ENCODE data around the gene CIRBP. TPM values are rescaled to one million over a fixed set of nuclear protein-coding genes. Genes with fewer than 3 reads are reported as not detected.
A peak's percentile ranks its signal among the peaks of the same experiment; 100 is the strongest.

Gene CIRBP
- total RNA-seq, 1 donor from 2014 or later: 421 TPM

DNA sequence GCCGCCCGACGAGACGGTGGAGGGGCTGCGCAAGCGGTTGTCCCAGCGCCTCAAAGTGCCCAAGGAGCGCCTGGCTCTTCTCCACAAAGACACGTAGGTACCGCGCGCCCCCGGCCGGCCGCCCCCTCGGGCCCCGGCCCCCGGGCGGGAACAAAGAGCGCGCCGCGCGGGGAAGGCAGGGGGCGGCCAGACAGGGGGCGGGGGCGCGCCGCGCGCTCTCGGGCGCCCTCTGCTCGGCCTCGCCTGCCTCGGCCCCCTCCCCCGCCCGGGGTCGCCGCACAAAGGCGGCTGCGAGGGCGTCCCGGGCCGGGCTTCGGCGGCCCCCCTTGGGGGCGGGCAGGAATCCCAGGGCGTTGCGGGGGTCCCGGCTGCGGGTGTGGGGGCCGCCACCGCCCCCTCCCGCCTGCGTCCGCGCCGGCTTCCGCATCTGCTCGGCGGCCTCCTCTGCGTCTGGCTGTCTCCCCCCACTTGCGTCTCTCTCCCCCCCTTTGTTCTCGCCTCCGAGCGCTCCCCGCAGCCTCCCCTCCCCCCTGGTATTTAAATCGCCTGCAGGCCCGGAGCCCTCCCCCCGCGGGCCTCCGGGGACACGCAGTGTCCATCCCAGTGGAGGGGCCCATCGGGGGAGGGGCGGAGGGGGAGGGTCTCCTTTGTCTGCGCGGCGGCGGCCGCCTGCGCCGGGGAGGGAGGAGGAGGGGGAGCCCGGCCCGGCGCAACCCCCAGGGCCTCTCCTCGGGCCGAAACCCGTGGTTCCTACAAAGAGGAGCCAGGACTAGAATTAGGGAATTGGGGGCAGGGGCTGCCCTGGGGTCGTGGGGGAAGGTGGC lies 18.5 kb upstream of the CIRBP start:
- Mint-ChIP-seq H3K4me3 (peak overlapping the region; percentile 93), H3K36me3 (ENCODE audit: low read depth) (peaks cover 12% of the 10 kb centered on the region), H3K27me3 (ENCODE audit: low read depth) (peaks cover 6% of the 10 kb centered on the region), H3K9me3 (no peaks in the 10 kb centered on the region), H3K4me1 (no peaks in the 10 kb centered on the region), H3K27ac (ENCODE audit: unreplicated experiment) (peak overlapping the region; percentile 98)
- DNase-seq (ENCODE audit: low read depth, low spot score): peak; percentile 83
- TF ChIP-seq, protein P1, sequence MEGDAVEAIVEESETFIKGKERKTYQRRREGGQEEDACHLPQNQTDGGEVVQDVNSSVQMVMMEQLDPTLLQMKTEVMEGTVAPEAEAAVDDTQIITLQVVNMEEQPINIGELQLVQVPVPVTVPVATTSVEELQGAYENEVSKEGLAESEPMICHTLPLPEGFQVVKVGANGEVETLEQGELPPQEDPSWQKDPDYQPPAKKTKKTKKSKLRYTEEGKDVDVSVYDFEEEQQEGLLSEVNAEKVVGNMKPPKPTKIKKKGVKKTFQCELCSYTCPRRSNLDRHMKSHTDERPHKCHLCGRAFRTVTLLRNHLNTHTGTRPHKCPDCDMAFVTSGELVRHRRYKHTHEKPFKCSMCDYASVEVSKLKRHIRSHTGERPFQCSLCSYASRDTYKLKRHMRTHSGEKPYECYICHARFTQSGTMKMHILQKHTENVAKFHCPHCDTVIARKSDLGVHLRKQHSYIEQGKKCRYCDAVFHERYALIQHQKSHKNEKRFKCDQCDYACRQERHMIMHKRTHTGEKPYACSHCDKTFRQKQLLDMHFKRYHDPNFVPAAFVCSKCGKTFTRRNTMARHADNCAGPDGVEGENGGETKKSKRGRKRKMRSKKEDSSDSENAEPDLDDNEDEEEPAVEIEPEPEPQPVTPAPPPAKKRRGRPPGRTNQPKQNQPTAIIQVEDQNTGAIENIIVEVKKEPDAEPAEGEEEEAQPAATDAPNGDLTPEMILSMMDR (conservative IDR thresholded peaks at IDR 0.05): no peak

DNA sequence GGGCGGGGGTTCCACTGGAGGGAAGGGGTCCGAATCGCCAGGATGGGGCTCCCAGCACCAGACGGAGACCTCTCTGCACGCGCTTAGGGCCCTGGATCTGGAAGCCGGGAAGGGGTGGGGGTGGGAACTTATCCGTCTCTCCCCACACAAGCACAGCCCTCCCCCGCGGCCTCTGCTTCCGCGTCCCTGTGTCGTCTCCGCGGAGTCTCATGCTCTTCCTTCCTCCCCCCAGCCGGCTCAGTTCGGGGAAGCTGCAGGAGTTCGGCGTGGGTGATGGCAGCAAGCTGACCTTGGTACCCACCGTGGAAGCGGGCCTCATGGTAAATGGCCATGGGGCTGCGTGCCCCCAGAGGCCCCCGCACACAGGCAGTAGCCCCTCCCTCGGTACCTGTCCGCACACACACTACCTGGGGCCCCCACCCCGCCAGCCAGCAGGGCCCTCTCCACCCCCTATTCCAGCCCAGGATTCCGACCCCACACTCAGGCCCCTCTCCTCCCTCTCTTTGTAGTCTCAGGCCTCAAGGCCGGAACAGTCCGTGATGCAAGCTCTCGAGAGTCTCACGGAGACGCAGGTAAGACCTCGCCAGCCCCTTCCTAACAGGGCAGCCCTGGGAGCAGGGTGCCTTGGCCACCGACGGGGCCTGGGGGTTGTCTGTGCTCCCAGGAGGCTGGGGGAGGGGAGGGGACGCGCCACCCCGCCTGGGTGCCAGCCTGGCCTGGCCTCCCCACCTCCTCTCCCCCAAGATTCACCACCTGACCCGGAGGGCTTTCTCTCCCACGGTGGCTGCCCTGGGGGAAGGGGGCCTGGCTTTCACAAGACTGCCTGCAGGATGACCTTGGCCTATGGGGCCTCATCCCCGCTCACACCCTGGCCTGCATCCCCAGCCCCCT lies 17.6 kb upstream of the CIRBP start:
- no peak for DNase-seq (ENCODE audit: low read depth, low spot score)
- H3K27me3 Mint-ChIP-seq (ENCODE audit: low read depth): peaks cover 6% of the 10 kb centered on the region
- peak overlapping the region; percentile 98 for H3K27ac Mint-ChIP-seq (ENCODE audit: unreplicated experiment)
- peaks cover 12% of the 10 kb centered on the region for H3K36me3 Mint-ChIP-seq (ENCODE audit: low read depth)
- TF ChIP-seq, protein P1 (conservative IDR thresholded peaks at IDR 0.05): no peak
- peak overlapping the region; percentile 93 for H3K4me3 Mint-ChIP-seq
- no peaks in the 10 kb centered on the region for H3K9me3 Mint-ChIP-seq
- no peaks in the 10 kb centered on the region for H3K4me1 Mint-ChIP-seq

DNA sequence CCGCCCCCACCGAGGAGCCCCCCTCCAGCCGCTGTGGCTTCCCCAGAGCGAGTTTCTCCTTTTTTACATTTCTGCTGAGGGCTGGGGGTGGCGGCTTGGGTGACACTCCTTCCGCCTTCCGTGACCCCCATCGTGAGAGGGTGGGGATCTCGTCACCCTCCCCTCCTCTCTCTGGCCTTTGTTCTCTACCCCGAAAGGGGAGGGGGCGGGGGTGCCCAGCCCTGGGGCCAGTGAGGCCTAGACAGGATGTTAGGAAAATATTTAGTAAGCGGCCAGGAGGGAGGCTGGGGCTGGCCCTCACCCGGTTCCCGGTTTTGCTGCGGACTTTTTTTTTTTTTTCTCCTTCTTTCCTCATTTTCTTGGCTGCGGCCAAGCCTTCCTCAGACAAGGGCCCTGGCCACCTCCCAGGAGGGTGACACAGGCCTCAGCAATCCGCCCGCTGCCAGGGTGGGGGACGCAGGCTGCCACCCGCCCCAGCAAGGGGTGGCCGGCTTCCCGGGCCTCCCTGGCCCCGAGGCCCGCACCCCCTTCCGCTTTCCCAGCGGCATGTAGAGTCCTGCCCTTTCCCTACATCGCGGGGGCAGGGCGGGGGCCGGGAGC lies 16.8 kb upstream of the CIRBP start:
- H3K4me1 Mint-ChIP-seq: peaks cover 2% of the 10 kb centered on the region
- H3K27ac Mint-ChIP-seq (ENCODE audit: unreplicated experiment): peak overlapping the region; percentile 54
- DNase-seq (ENCODE audit: low read depth, low spot score): no peak
- peaks cover 7% of the 10 kb centered on the region for H3K27me3 Mint-ChIP-seq (ENCODE audit: low read depth)
- H3K36me3 Mint-ChIP-seq (ENCODE audit: low read depth): peaks cover 13% of the 10 kb centered on the region
- TF ChIP-seq, protein P1 (conservative IDR thresholded peaks at IDR 0.05): no peak
- H3K4me3 Mint-ChIP-seq: peak overlapping the region; percentile 93
- H3K9me3 Mint-ChIP-seq: no peaks in the 10 kb centered on the region

DNA sequence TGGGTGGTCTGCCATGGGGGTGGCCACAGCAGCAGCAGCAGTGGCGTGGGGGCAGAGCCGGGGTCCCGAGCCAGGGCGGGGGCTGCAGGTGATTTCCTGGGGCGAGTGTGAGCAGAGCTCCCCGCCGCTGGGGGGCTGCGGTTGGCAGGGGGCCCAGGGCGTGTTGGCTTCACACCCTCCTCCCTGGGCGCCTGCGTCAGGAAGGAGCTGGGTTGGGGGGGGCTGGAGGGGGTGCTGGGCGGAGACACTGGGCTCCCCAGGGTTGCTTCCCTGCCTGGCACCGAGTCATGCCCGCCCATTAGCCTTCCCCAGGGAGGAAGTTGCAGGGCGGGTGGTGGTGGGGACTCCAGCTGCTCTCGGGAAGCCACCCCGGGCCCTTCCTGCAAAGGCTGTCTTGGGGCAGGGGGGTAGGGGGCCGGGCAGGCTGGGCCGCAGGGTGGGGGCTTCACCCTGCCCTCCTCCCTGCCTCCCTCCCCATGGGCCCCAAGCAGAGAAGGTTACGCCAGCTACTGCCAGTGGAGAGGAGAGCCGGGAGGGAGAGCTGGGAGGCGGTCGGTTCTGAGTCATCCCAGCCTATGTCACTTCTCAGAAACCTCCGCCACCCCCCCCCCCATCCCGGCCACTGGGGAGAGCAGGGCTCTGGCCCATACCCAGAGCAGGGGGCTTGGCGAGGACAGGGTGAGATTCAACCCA lies 16.2 kb upstream of the CIRBP start:
- H3K36me3 Mint-ChIP-seq (ENCODE audit: low read depth): peaks cover 16% of the 10 kb centered on the region

More for the DNA sequence above, 16.2 kb upstream of the CIRBP start:
- no peaks in the 10 kb centered on the region for H3K9me3 Mint-ChIP-seq
- H3K4me3 Mint-ChIP-seq: peak overlapping the region; percentile 68
- TF ChIP-seq, protein P1 (conservative IDR thresholded peaks at IDR 0.05): no peak
- H3K4me1 Mint-ChIP-seq: peaks cover 8% of the 10 kb centered on the region
- peaks cover 12% of the 10 kb centered on the region for H3K27me3 Mint-ChIP-seq (ENCODE audit: low read depth)
- no peak for DNase-seq (ENCODE audit: low read depth, low spot score)
- H3K27ac Mint-ChIP-seq (ENCODE audit: unreplicated experiment): no peak overlapping the region

Data from neural crest cell (in vitro differentiated cells).